HG03457 (cell line): ENCODE results near the gene DBH.

Source experiments
- ATAC-seq: cut with Tn5 transposase; IDR thresholded peaks from one replicate; pipeline ENCODE4 v1.9.1; 2021; ENCODE audit warnings: moderate number of reproducible peaks; ENCODE audit not compliant: unreplicated experiment

The DBH gene

GRCh38 chr9:133693116-133693515 lies 57.0 kb downstream of the DBH start:
- no peak for ATAC-seq

- no peak for ATAC-seq
Measured at GRCh38 chr9:133693703-133694529, 57.8 kb downstream of the DBH start.

GRCh38 chr9:133694686-133695085 lies 58.5 kb downstream of the DBH start:
- ATAC-seq: no peak

- no peak for ATAC-seq
Measured at GRCh38 chr9:133696071-133696472, 59.9 kb downstream of the DBH start.

GRCh38 chr9:133699546-133699945 lies 63.4 kb downstream of the DBH start:
- ATAC-seq: no peak

GRCh38 chr9:133700819-133701320 lies 64.7 kb downstream of the DBH start:
- ATAC-seq: no peak

- ATAC-seq: no peak
Measured at GRCh38 chr9:133701321-133701980, 65.3 kb downstream of the DBH start.

GRCh38 chr9:133701981-133702797 lies 66.0 kb downstream of the DBH start:
- no peak for ATAC-seq

- ATAC-seq: no peak
Measured at GRCh38 chr9:133702798-133703590, 66.8 kb downstream of the DBH start.

- no peak for ATAC-seq
Measured at GRCh38 chr9:133703591-133704399, 67.6 kb downstream of the DBH start.

- no peak for ATAC-seq
Measured at GRCh38 chr9:133704711-133705181, 68.6 kb downstream of the DBH start.

- ATAC-seq: no peak
Measured at GRCh38 chr9:133705576-133705975, 69.4 kb downstream of the DBH start.

- no peak for ATAC-seq
Measured at GRCh38 chr9:133706307-133707050, 70.3 kb downstream of the DBH start.

- ATAC-seq: no peak
Measured at GRCh38 chr9:133707065-133707762, 71.1 kb downstream of the DBH start.

GRCh38 chr9:133707763-133708245 lies 71.6 kb downstream of the DBH start:
- ATAC-seq: no peak

GRCh38 chr9:133708246-133709014 lies 72.3 kb downstream of the DBH start:
- no peak for ATAC-seq
